Activated T-cell treated with anti-CD3 and anti-CD28 coated beads for 4 hours (primary cell): ENCODE data around the gene APOL4.
"Not testable (repeated sequence)": the region's sequence is repeated elsewhere in the genome, so short reads cannot be mapped to it uniquely, and the experiment has no call there.

Experiments
- DNase-seq: peaks from one replicate; pipeline ENCODE4 v3.0.0-alpha.2; 2020

Gene APOL4

GRCh38 chr22:36204632-36205015, 3.0 kb upstream of the APOL4 start:
- DNase-seq, result no peak

- DNase-seq, result no peak
These were observed 2.5 kb upstream of the APOL4 start for GRCh38 chr22:36204001-36204631.

GRCh38 chr22:36203441-36203840, 1.8 kb upstream of the APOL4 start:
- not testable (repeated sequence) for DNase-seq

GRCh38 chr22:36202906-36203305, 1.3 kb upstream of the APOL4 start:
- not testable (repeated sequence) for DNase-seq

GRCh38 chr22:36201025-36201424, 584 bp downstream of the APOL4 start:
- not testable (repeated sequence) for DNase-seq

GRCh38 chr22:36199001-36199551, 2.5 kb downstream of the APOL4 start:
- DNase-seq, result no peak

GRCh38 chr22:36198536-36198935, 3.1 kb downstream of the APOL4 start:
- DNase-seq, result no peak

GRCh38 chr22:36197514-36198146, 4.0 kb downstream of the APOL4 start:
- no peak for DNase-seq

GRCh38 chr22:36197065-36197440, 4.6 kb downstream of the APOL4 start:
- no peak for DNase-seq

GRCh38 chr22:36196254-36197064, 5.2 kb downstream of the APOL4 start:
- no peak for DNase-seq

- DNase-seq, result no peak
These were observed 6.6 kb downstream of the APOL4 start for GRCh38 chr22:36194971-36195370.

- no peak for DNase-seq
These were observed 7.2 kb downstream of the APOL4 start for GRCh38 chr22:36194385-36194784.

- DNase-seq, result no peak
These were observed 8.0 kb downstream of the APOL4 start for GRCh38 chr22:36193577-36193976.

GRCh38 chr22:36193171-36193570, 8.4 kb downstream of the APOL4 start:
- no peak for DNase-seq

- DNase-seq, result no peak
These were observed 9.1 kb downstream of the APOL4 start for GRCh38 chr22:36192542-36192941.

GRCh38 chr22:36191106-36191836, 10.3 kb downstream of the APOL4 start:
- no peak for DNase-seq

GRCh38 chr22:36187862-36188261, 13.7 kb downstream of the APOL4 start:
- DNase-seq, result not testable (repeated sequence)

- DNase-seq, result no peak
These were observed 15.6 kb downstream of the APOL4 start for GRCh38 chr22:36185828-36186624.

- no peak for DNase-seq
These were observed 17.1 kb downstream of the APOL4 start for GRCh38 chr22:36184433-36185025.

GRCh38 chr22:36183446-36183845, 18.2 kb downstream of the APOL4 start:
- DNase-seq, result no peak

- no peak for DNase-seq
These were observed 18.8 kb downstream of the APOL4 start for GRCh38 chr22:36182857-36183256.

GRCh38 chr22:36182056-36182455, 19.6 kb downstream of the APOL4 start:
- no peak for DNase-seq
